ENCODE results near the gene NCBP3. TPM values are rescaled to one million over a fixed set of nuclear protein-coding genes. Genes with fewer than 3 reads are reported as not detected.
A peak's percentile ranks its signal among the peaks of the same experiment; 100 is the strongest.

The NCBP3 gene
- total RNA-seq, 4 donors from 2014 or later: 24.8 to 41.6 (median 32.2) TPM

DNA sequence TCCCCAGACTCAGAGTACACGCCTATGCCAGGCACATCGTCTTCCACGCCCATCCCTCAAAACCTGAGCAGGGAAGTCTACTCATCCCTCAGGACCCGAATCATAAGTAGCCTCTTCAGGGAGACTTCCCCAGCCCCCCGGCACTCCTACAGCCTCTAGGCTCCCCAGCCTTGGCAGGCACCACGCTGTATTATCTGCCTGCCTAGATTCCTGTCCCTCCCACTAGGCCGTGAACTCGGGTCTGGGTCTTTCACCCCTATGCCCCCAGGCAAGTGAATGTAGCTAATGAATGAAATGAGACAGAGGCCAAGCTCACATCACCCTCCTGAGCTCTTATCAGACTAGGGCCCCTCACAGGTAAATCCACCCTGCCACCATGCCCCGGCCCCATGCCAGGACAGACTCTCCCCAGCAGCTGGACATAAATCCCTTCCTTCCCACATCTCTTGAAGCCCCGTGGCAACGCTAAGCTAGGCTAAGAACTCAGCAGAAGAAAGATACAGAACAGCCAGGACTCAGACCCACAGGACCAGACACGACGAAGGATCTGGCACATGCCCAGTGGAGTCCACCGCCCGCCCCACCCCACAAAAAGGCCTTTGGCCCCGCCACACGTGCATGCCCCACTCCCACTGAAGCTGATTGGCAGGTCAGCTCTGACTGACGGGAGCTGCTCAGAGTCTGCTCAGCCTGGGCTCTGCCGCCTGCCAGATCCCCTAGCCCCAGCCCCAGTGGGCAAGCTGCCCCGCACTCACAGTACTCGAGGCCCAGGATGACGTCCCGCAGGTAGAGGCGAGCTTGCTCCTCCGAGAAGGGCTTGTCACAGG, 33.8 kb upstream of the NCBP3 start:
- Histone ChIP-seq H3K4me1 (peaks cover 0 to 11% (median 0%) of the 10 kb centered on the region in 4 donors), H3K9me3 (no peaks in the 10 kb centered on the region), H3K27me3 (no peaks in the 10 kb centered on the region), H3K4me3 (no peak overlapping the region), H3K36me3 (peaks cover 0 to 27% (median 0%) of the 10 kb centered on the region in 3 donors), H3K27ac (peak overlapping the region in 2 of 4 donors; percentile 27 to 40)
- TF ChIP-seq, protein P1, sequence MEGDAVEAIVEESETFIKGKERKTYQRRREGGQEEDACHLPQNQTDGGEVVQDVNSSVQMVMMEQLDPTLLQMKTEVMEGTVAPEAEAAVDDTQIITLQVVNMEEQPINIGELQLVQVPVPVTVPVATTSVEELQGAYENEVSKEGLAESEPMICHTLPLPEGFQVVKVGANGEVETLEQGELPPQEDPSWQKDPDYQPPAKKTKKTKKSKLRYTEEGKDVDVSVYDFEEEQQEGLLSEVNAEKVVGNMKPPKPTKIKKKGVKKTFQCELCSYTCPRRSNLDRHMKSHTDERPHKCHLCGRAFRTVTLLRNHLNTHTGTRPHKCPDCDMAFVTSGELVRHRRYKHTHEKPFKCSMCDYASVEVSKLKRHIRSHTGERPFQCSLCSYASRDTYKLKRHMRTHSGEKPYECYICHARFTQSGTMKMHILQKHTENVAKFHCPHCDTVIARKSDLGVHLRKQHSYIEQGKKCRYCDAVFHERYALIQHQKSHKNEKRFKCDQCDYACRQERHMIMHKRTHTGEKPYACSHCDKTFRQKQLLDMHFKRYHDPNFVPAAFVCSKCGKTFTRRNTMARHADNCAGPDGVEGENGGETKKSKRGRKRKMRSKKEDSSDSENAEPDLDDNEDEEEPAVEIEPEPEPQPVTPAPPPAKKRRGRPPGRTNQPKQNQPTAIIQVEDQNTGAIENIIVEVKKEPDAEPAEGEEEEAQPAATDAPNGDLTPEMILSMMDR (IDR thresholded peaks at IDR 0.05): no peak
- peak in 2 of 3 donors; percentile 83 to 89 for DNase-seq

DNA sequence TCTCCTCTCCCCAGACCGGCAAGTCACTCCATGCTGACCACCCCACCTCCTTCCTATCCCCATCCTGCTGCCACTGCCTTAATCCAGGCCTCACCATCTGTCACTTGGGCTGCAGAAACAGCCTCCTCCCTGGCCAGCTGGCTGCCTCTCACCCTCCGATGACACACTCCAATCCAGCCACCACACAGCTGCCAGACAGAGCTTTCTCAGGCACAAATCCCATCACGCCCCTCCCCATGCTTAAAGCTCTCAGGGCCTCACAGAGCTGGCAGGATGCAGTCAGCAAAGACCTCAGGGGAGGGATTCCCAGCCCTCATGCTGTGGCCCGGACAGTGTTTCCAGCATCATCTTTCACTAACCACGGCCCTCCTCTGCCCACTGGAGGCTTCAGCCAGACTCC, 33.1 kb upstream of the NCBP3 start:
- H3K27me3 ChIP-seq: no peaks in the 10 kb centered on the region
- peak overlapping the region in 2 of 4 donors; percentile 27 to 40 for H3K27ac ChIP-seq
- H3K4me3 ChIP-seq: no peak overlapping the region
- no peak for TF ChIP-seq POLR2A (IDR thresholded peaks at IDR 0.05)
- TF ChIP-seq, protein P1 (IDR thresholded peaks at IDR 0.05): no peak
- no peaks in the 10 kb centered on the region for H3K9me3 ChIP-seq
- H3K36me3 ChIP-seq: peaks cover 0 to 21% (median 0%) of the 10 kb centered on the region in 3 donors
- H3K4me1 ChIP-seq: peaks cover 0 to 11% (median 0%) of the 10 kb centered on the region in 4 donors
- DNase-seq: no peak

DNA sequence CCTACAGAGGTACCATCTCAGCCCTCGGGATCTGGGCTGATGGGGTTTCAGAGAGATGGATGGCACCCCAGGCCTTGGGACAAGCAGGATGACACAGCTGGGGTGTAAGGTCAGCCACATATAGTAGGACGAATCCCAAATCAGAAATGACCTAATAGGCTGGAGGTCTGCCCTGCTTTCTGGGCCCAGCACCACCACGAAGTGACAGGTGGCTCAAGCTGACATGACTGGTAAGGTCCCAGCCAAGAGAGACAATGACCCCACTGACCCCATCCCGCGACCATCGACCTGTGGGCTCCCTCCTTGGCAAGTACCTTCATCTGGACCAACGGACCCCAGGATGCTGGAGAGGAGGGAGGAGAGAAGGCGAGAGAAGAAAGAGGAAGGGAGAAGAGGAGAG, 31.2 kb upstream of the NCBP3 start:
- no peaks in the 10 kb centered on the region for H3K27me3 ChIP-seq
- H3K9me3 ChIP-seq: no peaks in the 10 kb centered on the region
- peaks cover 0 to 11% (median 0%) of the 10 kb centered on the region in 4 donors for H3K4me1 ChIP-seq
- DNase-seq: no peak
- no peak overlapping the region for H3K4me3 ChIP-seq
- TF ChIP-seq, protein P1 (IDR thresholded peaks at IDR 0.05): no peak
- TF ChIP-seq POLR2A (IDR thresholded peaks at IDR 0.05): no peak
- peaks cover 0 to 29% (median 0%) of the 10 kb centered on the region in 3 donors for H3K36me3 ChIP-seq
- no peak overlapping the region for H3K27ac ChIP-seq

DNA sequence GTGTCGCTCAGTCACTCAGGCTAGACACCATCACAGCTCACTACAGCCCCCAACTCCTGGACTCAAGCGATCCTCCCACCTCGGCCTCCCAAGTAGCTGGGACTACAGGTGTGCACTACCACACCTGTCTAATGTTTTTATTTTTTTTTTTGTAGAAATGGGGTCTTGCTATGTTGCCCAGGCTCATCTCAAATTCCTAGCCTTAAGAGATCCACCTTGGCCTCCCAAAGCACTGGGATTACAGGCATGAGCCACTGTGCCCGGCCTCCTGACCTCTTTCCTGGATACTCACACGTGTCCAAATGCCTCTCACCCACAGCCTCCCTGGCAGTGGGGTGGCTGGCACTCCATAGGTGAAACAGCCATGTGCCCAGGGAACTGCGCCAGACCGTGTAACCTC, 29.3 kb upstream of the NCBP3 start:
- H3K27ac ChIP-seq: no peak overlapping the region
- H3K4me1 ChIP-seq: peaks cover 0 to 10% (median 0%) of the 10 kb centered on the region in 4 donors
- peaks cover 0 to 31% (median 0%) of the 10 kb centered on the region in 3 donors for H3K36me3 ChIP-seq
- TF ChIP-seq, protein P1 (IDR thresholded peaks at IDR 0.05): no peak
- no peak for TF ChIP-seq POLR2A (IDR thresholded peaks at IDR 0.05)
- DNase-seq: no peak
- no peak overlapping the region for H3K4me3 ChIP-seq
- no peaks in the 10 kb centered on the region for H3K27me3 ChIP-seq
- H3K9me3 ChIP-seq: no peaks in the 10 kb centered on the region

DNA sequence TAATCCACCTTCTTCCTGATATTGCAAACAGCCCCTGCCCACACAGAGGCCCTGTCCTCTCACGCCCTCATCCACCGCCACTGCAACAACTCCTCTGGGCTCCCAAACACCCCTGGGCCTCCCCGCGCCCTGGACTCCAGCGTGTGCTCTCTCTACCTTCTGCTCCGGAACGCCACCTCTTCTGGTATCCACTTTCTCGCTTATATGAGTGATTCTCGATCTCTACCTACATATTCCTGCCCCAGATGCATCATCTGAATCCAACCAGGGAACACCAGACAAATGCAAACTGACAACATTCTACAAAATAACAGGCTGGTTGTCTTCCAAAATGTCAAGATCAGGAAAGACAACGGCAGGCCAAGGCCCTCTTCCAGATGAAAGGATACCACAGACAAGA, 27.8 kb upstream of the NCBP3 start:
- TF ChIP-seq, protein P1 (IDR thresholded peaks at IDR 0.05): no peak
- TF ChIP-seq POLR2A (IDR thresholded peaks at IDR 0.05): no peak
- peaks cover 0 to 31% (median 0%) of the 10 kb centered on the region in 3 donors for H3K36me3 ChIP-seq

More for the DNA sequence above, 27.8 kb upstream of the NCBP3 start:
- Histone ChIP-seq H3K27ac (no peak overlapping the region), H3K4me3 (no peak overlapping the region), H3K4me1 (no peaks in the 10 kb centered on the region), H3K9me3 (no peaks in the 10 kb centered on the region), H3K27me3 (no peaks in the 10 kb centered on the region)
- no peak for DNase-seq

Measured in Peyer's patch (tissue), 4 donors.